Measurements from ENCODE around the gene ABCA2.

- TF ChIP-seq POLR2A (IDR thresholded peaks at IDR 0.05) (no peak), CTCF (IDR thresholded peaks at IDR 0.05) (no peak)
Observed at GRCh38 chr9:137052998-137053943, 25.2 kb upstream of the ABCA2 start.
